Lung (tissue), 12 donors: Measurements from ENCODE around the gene JMJD1C. TPM values are rescaled to one million over a fixed set of nuclear protein-coding genes. Genes with fewer than 3 reads are reported as not detected.

ENCODE experiments used
- ATAC-seq: fragments of 200-7000 bp; cut with Tn5 transposase; one replicate; pipeline ENCODE4 v1.9.1; 2020; ENCODE audit warnings: moderate number of reproducible peaks; ENCODE audit not compliant: insufficient read depth, low FRiP score
- DNase-seq, 3 donors: peaks; one replicate each; pipeline ENCODE4 v3.0.0-alpha.2; 2013 to 2017
- H3K27ac ChIP-seq, 2 donors: one replicate each; pipeline ENCODE4 v1.5.1; 2013; ENCODE audit warnings: mild to moderate bottlenecking in 2 of 2, moderate library complexity in 2 of 2, control low read depth in 1 of 2, inconsistent platforms in 1 of 2, low read depth in 1 of 2, low read length in 1 of 2
- H3K27me3 ChIP-seq, 3 donors: one replicate each; pipeline ENCODE4 v1.5.1; 2013; ENCODE audit warnings: low read length in 2 of 3; ENCODE audit not compliant: control insufficient read depth in 3 of 3, insufficient read depth in 3 of 3
- H3K36me3 ChIP-seq, 4 donors: one replicate each; pipeline ENCODE4 v1.5.1; 2013; ENCODE audit warnings: low read length in 4 of 4, mild to moderate bottlenecking in 1 of 4, moderate library complexity in 1 of 4; ENCODE audit not compliant: control insufficient read depth in 4 of 4, insufficient read depth in 4 of 4
- H3K4me1 ChIP-seq, 5 donors: one replicate each; pipeline ENCODE4 v1.5.1; 2013; ENCODE audit warnings: low read length in 5 of 5, mild to moderate bottlenecking in 2 of 5, moderate library complexity in 1 of 5; ENCODE audit not compliant: control insufficient read depth in 5 of 5, insufficient read depth in 5 of 5
- H3K4me3 ChIP-seq: one replicate; pipeline ENCODE4 v1.5.1; 2013; ENCODE audit warnings: mild to moderate bottlenecking, control low read depth, moderate library complexity
- H3K9ac ChIP-seq, 2 donors: one replicate each; pipeline ENCODE4 v1.5.1; 2013; ENCODE audit warnings: low read length in 2 of 2, control low read depth in 1 of 2; ENCODE audit not compliant: insufficient read depth in 1 of 2
- H3K9me3 ChIP-seq, 4 donors: one replicate each; pipeline ENCODE4 v1.5.1; 2013; ENCODE audit warnings: low read length in 3 of 4, mild to moderate bottlenecking in 1 of 4, moderate library complexity in 1 of 4; ENCODE audit not compliant: control insufficient read depth in 4 of 4, insufficient read depth in 3 of 4
- WGBS, 2 donors: extraction: QIAGEN DNeasy Blood & Tissue Kit; methylation state at CpG; one replicate each; pipeline ENCODE4 v1.1.7; 2013; 5-methylcytosine and 5-hydroxymethylcytosine counted together
- polyA plus RNA-seq, 2 donors: library from polyadenylated mRNA; stranded (reverse); fragments of 200-250 nt; gene quantifications; one replicate each; pipeline ENCODE4 v1.2.1, GENCODE V29; 2013
- total RNA-seq, 2 donors: library from RNA; depleted of rRNA in 1 of 2; stranded (reverse); fragments of >200 nt in 1 of 2; gene quantifications; one replicate each; pipeline ENCODE4 v1.2.1, GENCODE V29; 2014 to 2021
- TF ChIP-seq, protein P1 (sequence below): IDR thresholded peaks from 2 replicates; pipeline ENCODE4 v1.5.1; 2012; ENCODE audit warnings: mild to moderate bottlenecking; ENCODE audit errors: control extremely low read depth, extremely low read depth
- donor health status: control.
- donor health status: control.
- donor health status: Bipolar disorder and iron deficiency.
- donor health status: healthy.
- donor health status: DM: yes; HTN: yes; CAD: no.

The JMJD1C gene
- total and polyA plus RNA-seq, 4 donors: 30.5 to 233 (median 71.2) TPM

GRCh38 chr10:63145782-63146181 lies 320.0 kb downstream of the JMJD1C start:
- no peak overlapping the region for H3K9ac ChIP-seq
- H3K36me3 ChIP-seq: peaks cover 0 to 6% (median 1%) of the 10 kb centered on the region in 4 donors
- H3K27ac ChIP-seq: no peak overlapping the region
- DNase-seq: no peak
- H3K9me3 ChIP-seq: no peaks in the 10 kb centered on the region
- ATAC-seq: no peak
- H3K27me3 ChIP-seq: no peaks in the 10 kb centered on the region
- TF ChIP-seq, protein P1, sequence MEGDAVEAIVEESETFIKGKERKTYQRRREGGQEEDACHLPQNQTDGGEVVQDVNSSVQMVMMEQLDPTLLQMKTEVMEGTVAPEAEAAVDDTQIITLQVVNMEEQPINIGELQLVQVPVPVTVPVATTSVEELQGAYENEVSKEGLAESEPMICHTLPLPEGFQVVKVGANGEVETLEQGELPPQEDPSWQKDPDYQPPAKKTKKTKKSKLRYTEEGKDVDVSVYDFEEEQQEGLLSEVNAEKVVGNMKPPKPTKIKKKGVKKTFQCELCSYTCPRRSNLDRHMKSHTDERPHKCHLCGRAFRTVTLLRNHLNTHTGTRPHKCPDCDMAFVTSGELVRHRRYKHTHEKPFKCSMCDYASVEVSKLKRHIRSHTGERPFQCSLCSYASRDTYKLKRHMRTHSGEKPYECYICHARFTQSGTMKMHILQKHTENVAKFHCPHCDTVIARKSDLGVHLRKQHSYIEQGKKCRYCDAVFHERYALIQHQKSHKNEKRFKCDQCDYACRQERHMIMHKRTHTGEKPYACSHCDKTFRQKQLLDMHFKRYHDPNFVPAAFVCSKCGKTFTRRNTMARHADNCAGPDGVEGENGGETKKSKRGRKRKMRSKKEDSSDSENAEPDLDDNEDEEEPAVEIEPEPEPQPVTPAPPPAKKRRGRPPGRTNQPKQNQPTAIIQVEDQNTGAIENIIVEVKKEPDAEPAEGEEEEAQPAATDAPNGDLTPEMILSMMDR: no peak
- H3K4me1 ChIP-seq: peaks cover 0 to 8% (median 0%) of the 10 kb centered on the region in 5 donors
- no peak overlapping the region for H3K4me3 ChIP-seq

- no peak for DNase-seq
- Histone ChIP-seq H3K4me1 (peaks cover 0 to 8% (median 0%) of the 10 kb centered on the region in 5 donors), H3K4me3 (no peak overlapping the region), H3K36me3 (peaks cover 0 to 8% (median under 1%) of the 10 kb centered on the region in 4 donors), H3K9ac (no peak overlapping the region), H3K27me3 (no peaks in the 10 kb centered on the region), H3K9me3 (no peaks in the 10 kb centered on the region), H3K27ac (no peak overlapping the region)
- TF ChIP-seq, protein P1: no peak
- no peak for ATAC-seq
- 47 to 49% methylated on average over 5 of the region's 5 CpGs for WGBS, 2 donors
Measured at GRCh38 chr10:63143987-63144386, 321.8 kb downstream of the JMJD1C start.

DNA sequence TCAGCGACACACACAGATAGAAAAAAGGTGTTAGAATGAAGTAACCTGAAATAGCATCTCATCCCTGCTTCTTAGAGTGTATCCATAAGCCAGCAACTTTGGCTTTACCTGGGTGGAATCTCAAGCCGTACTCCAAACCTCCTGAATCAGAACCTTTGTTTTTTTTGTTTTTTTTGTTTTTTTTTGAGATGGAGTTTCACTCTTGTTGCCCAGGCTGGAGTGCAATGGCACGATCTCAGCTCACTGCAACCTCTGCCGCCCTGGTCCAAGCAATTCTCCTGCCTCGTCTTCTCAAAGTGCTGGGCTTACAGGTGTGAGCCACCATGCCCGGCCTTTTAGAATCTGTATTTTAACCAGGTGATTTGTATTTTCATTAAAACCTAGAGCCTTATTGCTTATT lies 323.6 kb downstream of the JMJD1C start:
- DNase-seq: no peak
- Histone ChIP-seq H3K27ac (no peak overlapping the region), H3K4me3 (no peak overlapping the region), H3K36me3 (peaks cover 0 to 6% (median under 1%) of the 10 kb centered on the region in 4 donors), H3K9ac (no peak overlapping the region), H3K27me3 (no peaks in the 10 kb centered on the region), H3K4me1 (peaks cover 0 to 8% (median 0%) of the 10 kb centered on the region in 5 donors), H3K9me3 (no peaks in the 10 kb centered on the region)
- WGBS, 2 donors: 96 to 97% methylated on average over 6 of the region's 6 CpGs
- TF ChIP-seq, protein P1: no peak
- ATAC-seq: no peak

GRCh38 chr10:63140077-63140476 lies 325.7 kb downstream of the JMJD1C start:
- Histone ChIP-seq H3K36me3 (peaks cover 0 to 6% (median under 1%) of the 10 kb centered on the region in 4 donors), H3K9me3 (no peaks in the 10 kb centered on the region), H3K4me3 (no peak overlapping the region), H3K27me3 (no peaks in the 10 kb centered on the region), H3K4me1 (peaks cover 0 to 5% (median 0%) of the 10 kb centered on the region in 5 donors), H3K9ac (no peak overlapping the region), H3K27ac (no peak overlapping the region)
- DNase-seq: no peak
- TF ChIP-seq, protein P1: no peak
- WGBS, 2 donors: 76 to 79% methylated on average over 3 of the region's 3 CpGs
- ATAC-seq: no peak
